GM23338 (cell line): ENCODE measurements around the gene ZSWIM3. TPM values are rescaled to one million over a fixed set of nuclear protein-coding genes. Genes with fewer than 3 reads are reported as not detected.

ENCODE experiments used
- ATAC-seq: fragments of 200-7000 bp; cut with Tn5 transposase; 3 replicates; pipeline ENCODE4 v1.9.1; 2020
- DNase-seq: peaks from one replicate; pipeline ENCODE4 v3.0.0-alpha.2; 2015; ENCODE audit warnings: low spot score
- H2AFZ ChIP-seq: fragments of 200-600 bp; sonication (generic); 2 replicates; pipeline ENCODE4 v1.8.0; 2016; ENCODE audit warnings: antibody characterized with exemption, mild to moderate bottlenecking, moderate library complexity
- H3F3A ChIP-seq: fragments of 200-600 bp; sonication (generic); replicated peaks from 2 replicates; pipeline ENCODE4 v1.8.0; 2017; ENCODE audit warnings: antibody characterized with exemption, mixed run types, low read depth
- H3K27ac ChIP-seq: fragments of 200-600 bp; sonication (generic); 2 replicates; pipeline ENCODE4 v1.6.1; 2016; ENCODE audit warnings: low read depth
- H3K27me3 ChIP-seq: fragments of 200-600 bp; sonication (generic); 2 replicates; pipeline ENCODE4 v1.8.0; 2016; ENCODE audit warnings: mild to moderate bottlenecking, mixed run types, moderate library complexity; ENCODE audit not compliant: insufficient read depth
- H3K36me3 ChIP-seq: fragments of 200-600 bp; sonication (generic); 2 replicates; pipeline ENCODE4 v1.8.0; 2016; ENCODE audit warnings: mild to moderate bottlenecking; ENCODE audit not compliant: insufficient read depth
- H3K4me1 ChIP-seq: fragments of 200-600 bp; sonication (generic); 2 replicates; pipeline ENCODE4 v1.8.0; 2016; ENCODE audit warnings: mild to moderate bottlenecking, moderate library complexity; ENCODE audit not compliant: insufficient read depth
- H3K4me2 ChIP-seq: fragments of 200-600 bp; sonication (generic); 2 replicates; pipeline ENCODE4 v1.7.1; 2017; ENCODE audit warnings: mixed run types
- H3K4me3 ChIP-seq: fragments of 200-600 bp; sonication (generic); 2 replicates; pipeline ENCODE4 v1.6.1; 2016; ENCODE audit warnings: mixed run types
- H3K79me2 ChIP-seq: fragments of 200-600 bp; sonication (generic); replicated peaks from 2 replicates; pipeline ENCODE4 v1.8.0; 2017; ENCODE audit warnings: mild to moderate bottlenecking; ENCODE audit not compliant: insufficient read depth
- H3K9me2 ChIP-seq: fragments of 200-600 bp; sonication (generic); 2 replicates; pipeline ENCODE4 v1.8.0; 2017; ENCODE audit not compliant: insufficient read depth
- H4K20me1 ChIP-seq: fragments of 200-600 bp; sonication (generic); replicated peaks from 2 replicates; pipeline ENCODE4 v1.8.0; 2017; ENCODE audit warnings: mild to moderate bottlenecking; ENCODE audit not compliant: insufficient read depth
- H3K27ac Mint-ChIP-seq: 2 replicates; pipeline ENCODE4 v1.8.0; 2020; ENCODE audit warnings: inconsistent platforms, mild to moderate bottlenecking, moderate library complexity, mixed read lengths
- H3K27me3 Mint-ChIP-seq: 3 replicates; pipeline ENCODE4 v1.8.0; 2022; ENCODE audit warnings: low read depth, mild to moderate bottlenecking, moderate library complexity, mixed read lengths, inconsistent platforms; ENCODE audit not compliant: insufficient read depth, poor library complexity
- H3K36me3 Mint-ChIP-seq: 3 replicates; pipeline ENCODE4 v1.8.0; 2021; ENCODE audit warnings: low read depth, mild to moderate bottlenecking, inconsistent platforms, moderate library complexity, mixed read lengths
- H3K4me1 Mint-ChIP-seq: 3 replicates; pipeline ENCODE4 v1.8.0; 2020; ENCODE audit warnings: mild to moderate bottlenecking, inconsistent platforms, mixed read lengths
- H3K4me3 Mint-ChIP-seq: 3 replicates; pipeline ENCODE4 v1.8.0; 2021; ENCODE audit warnings: moderate library complexity, mild to moderate bottlenecking, inconsistent platforms, mixed read lengths
- H3K9me3 Mint-ChIP-seq: 3 replicates; pipeline ENCODE4 v1.8.0; 2020; ENCODE audit warnings: moderate library complexity, mild to moderate bottlenecking, inconsistent platforms, mixed read lengths
- CREB1 ChIP-seq: fragments of 250-450 bp; sonication (Bioruptor Pico); IDR thresholded peaks from 2 replicates; pipeline ENCODE4 v1.5.0; 2020; ENCODE audit warnings: low read depth, mild to moderate bottlenecking, moderate library complexity
- ETS1 ChIP-seq: IDR thresholded peaks from 2 replicates; pipeline ENCODE4 v1.6.1; 2016; ENCODE audit warnings: antibody characterized with exemption
- EZH2 ChIP-seq: fragments of 200-600 bp; sonication (generic); IDR thresholded peaks from one replicate; pipeline ENCODE4 v1.8.0; 2017; ENCODE audit warnings: antibody characterized with exemption, mild to moderate bottlenecking, low read depth; ENCODE audit not compliant: unreplicated experiment
- EZH2phosphoT487 ChIP-seq: fragments of 200-600 bp; sonication (generic); IDR thresholded peaks from one replicate; pipeline ENCODE4 v1.8.1; 2018; ENCODE audit warnings: antibody characterized with exemption; ENCODE audit not compliant: unreplicated experiment
- JUNB ChIP-seq: IDR thresholded peaks from one replicate; pipeline ENCODE4 v1.6.1; 2016; ENCODE audit warnings: antibody characterized with exemption; ENCODE audit not compliant: unreplicated experiment
- NANOG ChIP-seq: IDR thresholded peaks from 2 replicates; pipeline ENCODE4 v1.6.1; 2016; ENCODE audit warnings: antibody characterized with exemption, borderline replicate concordance
- POLR2AphosphoS5 ChIP-seq: IDR thresholded peaks from 2 replicates; pipeline ENCODE4 v1.6.1; 2016; ENCODE audit warnings: antibody characterized with exemption, low read depth
- STAT1 ChIP-seq: IDR thresholded peaks from one replicate; pipeline ENCODE4 v1.6.1; 2016; ENCODE audit warnings: antibody characterized with exemption; ENCODE audit not compliant: unreplicated experiment
- ZNF114 ChIP-seq: fragments of 250-450 bp; sonication (Bioruptor Pico); IDR thresholded peaks from 2 replicates; pipeline ENCODE4 v1.5.0; 2020; ENCODE audit warnings: mild to moderate bottlenecking, moderate library complexity
- ZNF331 ChIP-seq: fragments of 250-450 bp; sonication (Bioruptor Pico); IDR thresholded peaks from 2 replicates; pipeline ENCODE4 v1.5.0; 2020; ENCODE audit warnings: low read depth, mild to moderate bottlenecking, moderate library complexity
- polyA plus RNA-seq: library from polyadenylated mRNA; unstranded; fragments of >200 nt; fragmentation: Nextera tagmentation; extraction: Ambion mirVana; gene quantifications from 2 replicates; pipeline ENCODE4 v1.2.1, GENCODE V29; 2016
- total RNA-seq: library from RNA; depleted of rRNA; stranded (reverse); fragments of >200 nt; shearing (Covaris generic); gene quantifications from 2 replicates; pipeline ENCODE4 v1.2.3, GENCODE V29; 2014
- TF ChIP-seq, protein P1 (sequence below): IDR thresholded peaks from one replicate; pipeline ENCODE4 v1.6.1; 2018; ENCODE audit warnings: antibody characterized with exemption; ENCODE audit not compliant: unreplicated experiment
- TF ChIP-seq, protein P2 (sequence below), 2 experiments: fragments of 200-600 bp in 1 of 2; sonication (generic) in 1 of 2; conservative IDR thresholded peaks; 2 replicates each; pipeline versions ENCODE4 v1.5.1 to v1.6.1; 2016 to 2017; ENCODE audit warnings: antibody characterized with exemption in 2 of 2, low read depth in 2 of 2, mild to moderate bottlenecking in 2 of 2, moderate library complexity in 1 of 2

Gene ZSWIM3
- total and polyA plus RNA-seq, 2 experiments from 2014 or later = 2.0 to 8.2 TPM

DNA sequence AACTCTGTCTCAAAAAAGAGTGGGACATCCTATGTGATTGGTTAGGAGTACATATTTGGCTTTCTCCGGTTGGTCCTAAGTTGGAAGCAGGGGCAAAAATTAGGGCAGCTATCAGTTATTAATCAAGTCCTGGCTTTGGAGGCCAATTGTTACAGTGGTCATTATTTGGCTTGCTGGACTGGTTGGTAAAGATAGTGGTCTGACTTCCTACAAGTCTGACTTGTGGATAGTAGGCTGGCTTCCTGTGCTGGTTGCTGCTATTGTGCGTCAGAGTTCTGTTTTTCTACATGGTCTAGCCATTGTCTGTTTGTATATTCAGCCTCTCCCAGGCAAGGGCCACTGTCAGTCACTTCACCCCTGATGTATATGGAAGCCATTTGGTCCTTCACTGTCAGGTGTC, 7.2 kb upstream of the ZSWIM3 start (continued):
- TF ChIP-seq NANOG = no peak
- TF ChIP-seq POLR2AphosphoS5 = no peak
- no peak for TF ChIP-seq EZH2
- TF ChIP-seq, protein P1, sequence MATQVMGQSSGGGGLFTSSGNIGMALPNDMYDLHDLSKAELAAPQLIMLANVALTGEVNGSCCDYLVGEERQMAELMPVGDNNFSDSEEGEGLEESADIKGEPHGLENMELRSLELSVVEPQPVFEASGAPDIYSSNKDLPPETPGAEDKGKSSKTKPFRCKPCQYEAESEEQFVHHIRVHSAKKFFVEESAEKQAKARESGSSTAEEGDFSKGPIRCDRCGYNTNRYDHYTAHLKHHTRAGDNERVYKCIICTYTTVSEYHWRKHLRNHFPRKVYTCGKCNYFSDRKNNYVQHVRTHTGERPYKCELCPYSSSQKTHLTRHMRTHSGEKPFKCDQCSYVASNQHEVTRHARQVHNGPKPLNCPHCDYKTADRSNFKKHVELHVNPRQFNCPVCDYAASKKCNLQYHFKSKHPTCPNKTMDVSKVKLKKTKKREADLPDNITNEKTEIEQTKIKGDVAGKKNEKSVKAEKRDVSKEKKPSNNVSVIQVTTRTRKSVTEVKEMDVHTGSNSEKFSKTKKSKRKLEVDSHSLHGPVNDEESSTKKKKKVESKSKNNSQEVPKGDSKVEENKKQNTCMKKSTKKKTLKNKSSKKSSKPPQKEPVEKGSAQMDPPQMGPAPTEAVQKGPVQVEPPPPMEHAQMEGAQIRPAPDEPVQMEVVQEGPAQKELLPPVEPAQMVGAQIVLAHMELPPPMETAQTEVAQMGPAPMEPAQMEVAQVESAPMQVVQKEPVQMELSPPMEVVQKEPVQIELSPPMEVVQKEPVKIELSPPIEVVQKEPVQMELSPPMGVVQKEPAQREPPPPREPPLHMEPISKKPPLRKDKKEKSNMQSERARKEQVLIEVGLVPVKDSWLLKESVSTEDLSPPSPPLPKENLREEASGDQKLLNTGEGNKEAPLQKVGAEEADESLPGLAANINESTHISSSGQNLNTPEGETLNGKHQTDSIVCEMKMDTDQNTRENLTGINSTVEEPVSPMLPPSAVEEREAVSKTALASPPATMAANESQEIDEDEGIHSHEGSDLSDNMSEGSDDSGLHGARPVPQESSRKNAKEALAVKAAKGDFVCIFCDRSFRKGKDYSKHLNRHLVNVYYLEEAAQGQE = no peak
- TF ChIP-seq JUNB = no peak
- TF ChIP-seq STAT1 = no peak
- no peak for TF ChIP-seq ZNF114
- TF ChIP-seq ZNF331 (CRISPR knock-in tag) = no peak

- Mint-ChIP-seq H3K4me1 (peaks cover 38% of the 10 kb centered on the region), H3K4me3 (no peak overlapping the region), H3K9me3 (no peaks in the 10 kb centered on the region), H3K27ac (no peak overlapping the region; the same call in 1 of the 2 replicates), H3K36me3 (peaks cover 36% of the 10 kb centered on the region), H3K27me3 (peaks cover 12% of the 10 kb centered on the region)
- Histone ChIP-seq H3K4me1 (peaks cover 32% of the 10 kb centered on the region), H3K36me3 (peaks cover 10% of the 10 kb centered on the region; the same call in 1 of the 2 replicates), H3K27me3 (no peaks in the 10 kb centered on the region), H3K79me2 (peaks cover 26% of the 10 kb centered on the region), H3F3A (no peaks in the 10 kb centered on the region; the same call in 1 of the 2 replicates), H4K20me1 (no peaks in the 10 kb centered on the region), H2AFZ (no peak overlapping the region), H3K4me2 (no peak overlapping the region), H3K9me2 (no peaks in the 10 kb centered on the region), H3K27ac (no peak overlapping the region), H3K4me3 (no peak overlapping the region)
- DNase-seq (no peak), ATAC-seq (no peak)
- TF ChIP-seq JUNB (no peak), POLR2AphosphoS5 (no peak), EZH2phosphoT487 (no peak), EZH2 (no peak), ZNF331 (CRISPR knock-in tag) (no peak), STAT1 (no peak), ETS1 (no peak), ZNF114 (no peak), NANOG (no peak), CREB1 (CRISPR knock-in tag) (no peak)
- TF ChIP-seq, protein P1 = no peak
- TF ChIP-seq, protein P2, sequence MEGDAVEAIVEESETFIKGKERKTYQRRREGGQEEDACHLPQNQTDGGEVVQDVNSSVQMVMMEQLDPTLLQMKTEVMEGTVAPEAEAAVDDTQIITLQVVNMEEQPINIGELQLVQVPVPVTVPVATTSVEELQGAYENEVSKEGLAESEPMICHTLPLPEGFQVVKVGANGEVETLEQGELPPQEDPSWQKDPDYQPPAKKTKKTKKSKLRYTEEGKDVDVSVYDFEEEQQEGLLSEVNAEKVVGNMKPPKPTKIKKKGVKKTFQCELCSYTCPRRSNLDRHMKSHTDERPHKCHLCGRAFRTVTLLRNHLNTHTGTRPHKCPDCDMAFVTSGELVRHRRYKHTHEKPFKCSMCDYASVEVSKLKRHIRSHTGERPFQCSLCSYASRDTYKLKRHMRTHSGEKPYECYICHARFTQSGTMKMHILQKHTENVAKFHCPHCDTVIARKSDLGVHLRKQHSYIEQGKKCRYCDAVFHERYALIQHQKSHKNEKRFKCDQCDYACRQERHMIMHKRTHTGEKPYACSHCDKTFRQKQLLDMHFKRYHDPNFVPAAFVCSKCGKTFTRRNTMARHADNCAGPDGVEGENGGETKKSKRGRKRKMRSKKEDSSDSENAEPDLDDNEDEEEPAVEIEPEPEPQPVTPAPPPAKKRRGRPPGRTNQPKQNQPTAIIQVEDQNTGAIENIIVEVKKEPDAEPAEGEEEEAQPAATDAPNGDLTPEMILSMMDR (conservative IDR thresholded peaks at IDR 0.05; ENCODE audit: low read depth in 2 of 2) = no peak
Observed at GRCh38 chr20:45850926-45851325, 6.5 kb upstream of the ZSWIM3 start.
